GM18499 (cell line): Measurements from ENCODE around the gene TPSAB1.

ENCODE experiments used
- ATAC-seq: cut with Tn5 transposase; IDR thresholded peaks from one replicate; pipeline ENCODE4 v1.9.1; 2021; ENCODE audit warnings: moderate number of reproducible peaks; ENCODE audit not compliant: insufficient read depth, unreplicated experiment

TPSAB1 gene

DNA sequence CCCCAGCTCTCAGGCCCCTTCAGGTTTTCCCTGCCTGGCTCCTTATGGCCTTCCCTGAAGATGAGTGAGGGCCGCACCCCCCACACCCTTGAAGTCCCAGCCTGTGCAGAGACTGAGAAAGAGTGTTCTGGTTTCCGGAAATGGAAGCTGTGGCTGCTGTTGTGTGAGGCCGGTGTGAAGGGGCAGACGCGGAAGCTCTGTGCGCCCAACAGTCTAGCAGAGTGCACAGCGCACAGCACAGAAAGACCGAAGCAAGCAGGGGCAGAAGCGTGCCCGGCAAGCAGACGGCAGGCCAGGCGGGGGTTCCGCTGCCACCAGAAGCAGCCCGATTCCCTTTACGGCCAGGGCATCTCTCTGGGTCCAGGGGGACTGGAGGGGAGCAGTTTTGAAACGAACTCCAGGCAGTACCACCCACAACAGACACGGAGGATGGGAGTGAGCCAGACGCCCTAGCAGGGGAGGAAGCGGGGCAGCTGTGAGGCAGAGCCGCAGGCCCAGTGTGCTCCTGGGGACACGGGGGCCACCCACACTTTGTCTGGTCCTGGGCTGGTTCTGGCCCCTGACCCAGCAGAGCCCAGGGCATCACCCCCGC is 32.2 kb upstream of the TPSAB1 start:
- no peak for ATAC-seq

- no peak for ATAC-seq
Observed at GRCh38 chr16:1209081-1209480, 31.4 kb upstream of the TPSAB1 start.

DNA sequence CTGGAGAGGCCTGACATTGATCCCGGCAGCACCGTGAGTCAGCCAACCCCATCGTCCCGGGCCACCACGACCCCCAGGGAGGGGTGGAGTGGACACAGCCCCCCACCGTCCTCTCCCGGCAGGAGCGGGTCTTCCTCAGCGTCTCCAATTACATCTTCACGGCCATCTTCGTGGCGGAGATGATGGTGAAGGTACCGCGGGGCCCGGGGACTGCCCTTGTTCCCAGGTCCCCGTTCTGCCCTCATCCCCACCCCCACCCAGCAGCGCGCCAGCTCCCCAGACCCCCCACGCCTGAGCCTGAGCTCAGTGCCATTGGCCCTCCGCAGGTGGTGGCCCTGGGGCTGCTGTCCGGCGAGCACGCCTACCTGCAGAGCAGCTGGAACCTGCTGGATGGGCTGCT is 30.0 kb upstream of the TPSAB1 start:
- ATAC-seq, result no peak

DNA sequence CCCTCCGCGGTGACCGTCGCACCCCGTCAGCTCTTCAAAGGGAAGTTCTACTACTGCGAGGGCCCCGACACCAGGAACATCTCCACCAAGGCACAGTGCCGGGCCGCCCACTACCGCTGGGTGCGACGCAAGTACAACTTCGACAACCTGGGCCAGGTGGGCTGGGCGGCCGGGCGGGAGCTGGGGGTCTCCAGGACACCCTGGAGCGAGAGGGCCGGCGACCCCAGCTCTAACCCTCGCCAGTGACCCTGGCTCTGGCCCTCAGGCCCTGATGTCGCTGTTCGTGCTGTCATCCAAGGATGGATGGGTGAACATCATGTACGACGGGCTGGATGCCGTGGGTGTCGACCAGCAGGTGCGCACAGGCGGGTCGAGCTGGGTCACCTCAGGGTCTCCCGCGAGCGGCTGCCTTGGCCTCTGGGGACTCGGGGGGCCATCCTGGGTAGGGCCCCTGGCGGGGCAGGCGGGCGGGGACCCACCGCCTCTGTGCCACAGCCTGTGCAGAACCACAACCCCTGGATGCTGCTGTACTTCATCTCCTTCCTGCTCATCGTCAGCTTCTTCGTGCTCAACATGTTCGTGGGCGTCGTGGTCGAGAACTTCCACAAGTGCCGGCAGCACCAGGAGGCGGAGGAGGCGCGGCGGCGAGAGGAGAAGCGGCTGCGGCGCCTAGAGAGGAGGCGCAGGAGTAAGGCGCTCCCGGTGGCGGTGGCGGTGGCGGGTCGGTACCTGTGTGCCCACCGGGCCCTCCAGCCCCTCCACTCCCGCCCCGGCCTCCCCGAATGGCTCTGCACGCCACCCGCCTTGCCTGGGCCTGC is 28.8 kb upstream of the TPSAB1 start:
- ATAC-seq, result no peak

DNA sequence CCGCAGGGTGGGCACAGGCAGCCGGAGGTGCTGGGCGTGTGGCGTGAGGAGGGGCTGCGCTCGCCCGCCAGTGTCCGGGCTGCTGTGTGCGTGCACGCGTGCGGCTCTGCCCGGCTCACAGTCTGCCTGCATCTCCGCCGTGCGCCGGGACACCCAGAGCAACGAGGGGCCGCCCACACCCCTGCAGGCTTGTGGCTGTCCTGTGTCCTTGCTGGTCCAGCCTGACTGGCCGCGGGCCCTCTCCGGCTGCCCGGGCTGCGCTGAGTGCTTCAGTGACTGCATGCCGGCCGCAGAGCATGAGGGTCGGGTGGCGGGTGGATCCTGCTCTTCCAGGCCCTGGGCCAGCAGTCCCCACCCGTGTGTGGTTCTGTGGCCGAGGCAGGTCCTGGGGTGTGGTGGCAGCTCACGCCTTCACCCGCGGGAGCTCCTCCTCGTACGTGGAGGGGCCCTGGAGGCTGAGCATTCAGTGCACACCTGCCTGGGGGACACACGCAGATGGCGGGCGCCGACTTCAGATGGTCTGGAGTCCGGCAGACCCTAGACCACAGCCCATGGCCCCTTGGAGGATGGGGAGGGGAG is 27.8 kb upstream of the TPSAB1 start:
- ATAC-seq, result no peak

GRCh38 chr16:1213231-1213630 is 27.3 kb upstream of the TPSAB1 start:
- ATAC-seq, result no peak

DNA sequence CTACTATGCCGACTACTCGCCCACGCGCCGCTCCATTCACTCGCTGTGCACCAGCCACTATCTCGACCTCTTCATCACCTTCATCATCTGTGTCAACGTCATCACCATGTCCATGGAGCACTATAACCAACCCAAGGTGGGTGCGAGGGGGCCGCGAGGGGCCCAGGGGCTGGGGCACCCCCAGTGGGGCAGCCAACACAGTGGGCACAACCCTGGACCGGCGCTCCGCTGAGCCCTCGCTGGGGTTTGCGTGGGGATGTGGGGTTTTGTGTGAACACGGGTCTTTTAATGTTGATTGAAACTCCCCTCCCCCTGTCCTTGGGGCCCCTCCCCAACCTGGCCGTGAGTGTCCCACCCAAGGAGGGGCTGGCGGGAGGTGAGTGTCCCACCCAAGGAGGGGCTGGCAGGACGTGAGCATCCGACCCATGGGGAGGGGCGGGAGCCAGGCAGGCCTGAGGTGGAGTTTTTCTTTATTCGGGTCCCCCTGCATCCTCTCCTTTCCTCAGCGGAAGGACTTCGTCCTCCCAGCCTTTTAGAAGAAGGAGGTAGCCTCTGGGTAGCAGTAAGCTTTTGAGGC is 26.6 kb upstream of the TPSAB1 start:
- ATAC-seq, result no peak

GRCh38 chr16:1214719-1215118 is 25.8 kb upstream of the TPSAB1 start:
- no peak for ATAC-seq

GRCh38 chr16:1215574-1216295 is 24.8 kb upstream of the TPSAB1 start:
- no peak for ATAC-seq

DNA sequence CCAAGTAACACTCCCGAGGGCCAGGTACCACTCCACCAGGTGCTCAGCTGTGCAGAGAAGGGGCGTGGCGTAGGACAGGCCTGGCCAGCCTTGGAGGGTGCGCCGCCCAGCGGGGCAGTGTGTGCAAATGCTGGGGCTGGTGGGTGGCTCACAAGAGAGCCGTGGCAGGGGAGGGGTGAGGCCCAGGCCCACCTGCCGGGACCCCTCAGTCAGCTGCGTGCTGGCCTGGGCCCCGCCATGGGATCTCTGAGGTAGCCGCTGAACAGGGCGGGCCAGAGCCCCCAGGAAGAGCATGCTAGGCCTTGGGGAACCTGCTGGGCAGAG is 24.2 kb upstream of the TPSAB1 start:
- no peak for ATAC-seq

- no peak for ATAC-seq
Observed at GRCh38 chr16:1216681-1217400, 23.7 kb upstream of the TPSAB1 start.

GRCh38 chr16:1217526-1217925 is 23.0 kb upstream of the TPSAB1 start:
- no peak for ATAC-seq

DNA sequence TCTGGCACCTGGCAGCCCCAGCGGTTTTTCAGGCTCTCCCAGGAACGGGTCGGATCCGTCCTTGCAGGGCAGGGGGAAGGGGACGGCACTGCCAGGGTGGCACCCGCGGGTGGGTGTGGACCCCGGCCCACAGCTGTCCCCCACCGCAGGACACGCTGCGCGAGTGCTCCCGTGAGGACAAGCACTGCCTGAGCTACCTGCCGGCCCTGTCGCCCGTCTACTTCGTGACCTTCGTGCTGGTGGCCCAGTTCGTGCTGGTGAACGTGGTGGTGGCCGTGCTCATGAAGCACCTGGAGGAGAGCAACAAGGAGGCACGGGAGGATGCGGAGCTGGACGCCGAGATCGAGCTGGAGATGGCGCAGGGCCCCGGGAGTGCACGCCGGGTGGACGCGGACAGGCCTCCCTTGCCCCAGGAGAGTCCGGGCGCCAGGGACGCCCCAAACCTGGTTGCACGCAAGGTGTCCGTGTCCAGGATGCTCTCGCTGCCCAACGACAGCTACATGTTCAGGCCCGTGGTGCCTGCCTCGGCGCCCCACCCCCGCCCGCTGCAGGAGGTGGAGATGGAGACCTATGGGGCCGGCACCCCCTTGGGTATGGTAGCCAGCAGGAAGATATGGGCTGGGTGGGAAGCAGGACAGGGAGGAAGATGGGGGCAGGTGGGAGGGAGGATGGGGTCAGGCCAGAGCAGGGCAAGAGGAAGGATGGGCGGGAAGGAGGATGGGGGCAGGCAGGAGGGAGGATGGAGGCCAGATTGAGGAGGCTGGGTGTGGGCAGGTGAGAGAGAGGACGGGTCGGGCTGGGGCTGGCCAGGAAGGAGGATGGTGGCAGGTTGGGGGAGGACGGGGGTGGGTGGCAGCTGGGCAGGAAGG is 22.2 kb upstream of the TPSAB1 start:
- ATAC-seq, result no peak

- no peak for ATAC-seq
Observed at GRCh38 chr16:1218930-1219611, 21.4 kb upstream of the TPSAB1 start.

- ATAC-seq, result no peak
Observed at GRCh38 chr16:1220098-1220728, 20.3 kb upstream of the TPSAB1 start.

DNA sequence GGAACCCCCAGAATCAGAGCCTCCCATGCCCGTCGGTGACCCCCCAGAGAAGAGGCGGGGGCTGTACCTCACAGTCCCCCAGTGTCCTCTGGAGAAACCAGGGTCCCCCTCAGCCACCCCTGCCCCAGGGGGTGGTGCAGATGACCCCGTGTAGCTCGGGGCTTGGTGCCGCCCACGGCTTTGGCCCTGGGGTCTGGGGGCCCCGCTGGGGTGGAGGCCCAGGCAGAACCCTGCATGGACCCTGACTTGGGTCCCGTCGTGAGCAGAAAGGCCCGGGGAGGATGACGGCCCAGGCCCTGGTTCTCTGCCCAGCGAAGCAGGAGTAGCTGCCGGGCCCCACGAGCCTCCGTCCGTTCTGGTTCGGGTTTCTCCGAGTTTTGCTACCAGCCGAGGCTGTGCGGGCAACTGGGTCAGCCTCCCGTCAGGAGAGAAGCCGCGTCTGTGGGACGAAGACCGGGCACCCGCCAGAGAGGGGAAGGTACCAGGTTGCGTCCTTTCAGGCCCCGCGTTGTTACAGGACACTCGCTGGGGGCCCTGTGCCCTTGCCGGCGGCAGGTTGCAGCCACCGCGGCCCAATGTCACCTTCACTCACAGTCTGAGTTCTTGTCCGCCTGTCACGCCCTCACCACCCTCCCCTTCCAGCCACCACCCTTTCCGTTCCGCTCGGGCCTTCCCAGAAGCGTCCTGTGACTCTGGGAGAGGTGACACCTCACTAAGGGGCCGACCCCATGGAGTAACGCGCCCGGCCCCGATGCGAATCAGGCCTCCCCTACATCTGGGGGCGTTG is 19.5 kb upstream of the TPSAB1 start:
- ATAC-seq, result no peak
